ENCODE measurements around the gene ACP3.

DNA sequence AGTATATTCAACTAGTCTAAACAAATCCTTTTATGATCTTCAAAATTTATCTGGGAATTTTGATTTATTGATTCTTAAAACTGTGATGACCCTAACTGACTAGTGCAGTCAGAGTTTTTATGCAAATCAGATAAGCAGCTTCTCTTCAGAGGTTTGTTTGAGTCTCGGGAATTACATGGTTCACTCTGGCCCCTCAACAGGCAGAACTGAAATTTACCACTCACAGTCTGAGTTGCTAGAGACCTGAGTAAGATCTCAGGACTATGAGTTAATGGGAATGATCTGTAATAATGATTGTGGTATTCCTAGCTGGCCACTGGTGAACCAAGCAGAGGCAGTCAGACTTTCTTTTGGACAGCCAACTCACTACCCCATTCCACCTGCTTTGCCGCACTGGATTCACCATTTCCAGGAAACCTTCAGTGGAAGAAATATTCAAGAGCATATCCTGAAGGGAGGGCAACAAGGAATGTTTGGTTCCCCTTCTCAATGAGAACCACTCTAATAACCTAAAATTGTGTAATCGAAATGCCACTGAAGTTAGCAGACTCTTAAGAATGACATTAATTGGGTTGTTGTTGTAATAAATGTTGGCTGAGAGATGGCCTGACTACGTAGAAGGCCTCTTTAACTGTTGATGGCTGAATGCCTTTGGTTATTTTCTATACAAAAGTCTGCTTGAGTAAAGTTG lies 88.5 kb downstream of the ACP3 start:
- TF ChIP-seq, protein P1, sequence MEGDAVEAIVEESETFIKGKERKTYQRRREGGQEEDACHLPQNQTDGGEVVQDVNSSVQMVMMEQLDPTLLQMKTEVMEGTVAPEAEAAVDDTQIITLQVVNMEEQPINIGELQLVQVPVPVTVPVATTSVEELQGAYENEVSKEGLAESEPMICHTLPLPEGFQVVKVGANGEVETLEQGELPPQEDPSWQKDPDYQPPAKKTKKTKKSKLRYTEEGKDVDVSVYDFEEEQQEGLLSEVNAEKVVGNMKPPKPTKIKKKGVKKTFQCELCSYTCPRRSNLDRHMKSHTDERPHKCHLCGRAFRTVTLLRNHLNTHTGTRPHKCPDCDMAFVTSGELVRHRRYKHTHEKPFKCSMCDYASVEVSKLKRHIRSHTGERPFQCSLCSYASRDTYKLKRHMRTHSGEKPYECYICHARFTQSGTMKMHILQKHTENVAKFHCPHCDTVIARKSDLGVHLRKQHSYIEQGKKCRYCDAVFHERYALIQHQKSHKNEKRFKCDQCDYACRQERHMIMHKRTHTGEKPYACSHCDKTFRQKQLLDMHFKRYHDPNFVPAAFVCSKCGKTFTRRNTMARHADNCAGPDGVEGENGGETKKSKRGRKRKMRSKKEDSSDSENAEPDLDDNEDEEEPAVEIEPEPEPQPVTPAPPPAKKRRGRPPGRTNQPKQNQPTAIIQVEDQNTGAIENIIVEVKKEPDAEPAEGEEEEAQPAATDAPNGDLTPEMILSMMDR (IDR thresholded peaks at IDR 0.05) = no peak
- TF ChIP-seq POLR2A (IDR thresholded peaks at IDR 0.05) = no peak
